Mesendoderm (in vitro differentiated cells): Measurements from ENCODE around the gene CPPED1.

Experiments used
- DNase-seq: peaks from one replicate; pipeline ENCODE4 v3.0.0; 2013
- H2AK5ac ChIP-seq: 2 replicates; pipeline ENCODE4 v1.6.1; 2013; ENCODE audit warnings: low read length, inconsistent platforms
- H2BK120ac ChIP-seq: 2 replicates; pipeline ENCODE4 v1.6.1; 2013; ENCODE audit warnings: low read depth, mild to moderate bottlenecking, low read length, moderate library complexity, mixed read lengths
- H2BK15ac ChIP-seq: replicated peaks from 2 replicates; pipeline ENCODE4 v1.6.1; 2013; ENCODE audit warnings: low read depth, mild to moderate bottlenecking, moderate library complexity
- H2BK5ac ChIP-seq: 2 replicates; pipeline ENCODE4 v1.6.1; 2013; ENCODE audit warnings: low read length, inconsistent platforms
- H3K18ac ChIP-seq: 2 replicates; pipeline ENCODE4 v1.6.1; 2013; ENCODE audit warnings: mild to moderate bottlenecking, low read length, mixed read lengths
- H3K23ac ChIP-seq: one replicate; pipeline ENCODE4 v1.6.1; 2013; ENCODE audit warnings: low read length
- H3K27ac ChIP-seq: 2 replicates; pipeline ENCODE4 v1.5.1; 2013; ENCODE audit warnings: low read depth, mild to moderate bottlenecking, inconsistent platforms, low read length, moderate library complexity
- H3K27me3 ChIP-seq: 2 replicates; pipeline ENCODE4 v1.6.1; 2013; ENCODE audit warnings: low read length, control low read depth, mild to moderate bottlenecking, inconsistent platforms; ENCODE audit not compliant: insufficient read depth, poor library complexity
- H3K36me3 ChIP-seq: 2 replicates; pipeline ENCODE4 v1.6.1; 2013; ENCODE audit warnings: low read length, inconsistent platforms; ENCODE audit not compliant: control insufficient read depth, insufficient read depth
- H3K4ac ChIP-seq: one replicate; pipeline ENCODE4 v1.6.1; 2013; ENCODE audit warnings: low read depth, mild to moderate bottlenecking, low read length, moderate library complexity
- H3K4me1 ChIP-seq: 2 replicates; pipeline ENCODE4 v1.6.1; 2013; ENCODE audit warnings: low read depth, low read length, inconsistent platforms; ENCODE audit not compliant: control insufficient read depth
- H3K4me2 ChIP-seq: 2 replicates; pipeline ENCODE4 v1.6.1; 2013; ENCODE audit warnings: low read length
- H3K4me3 ChIP-seq: 2 replicates; pipeline ENCODE4 v1.5.1; 2013; ENCODE audit warnings: mild to moderate bottlenecking, low read length
- H3K56ac ChIP-seq: one replicate; pipeline ENCODE4 v1.6.1; 2013; ENCODE audit warnings: low read length
- H3K79me1 ChIP-seq: 2 replicates; pipeline ENCODE4 v1.6.1; 2013; ENCODE audit warnings: low read length, inconsistent platforms
- H3K79me2 ChIP-seq: 2 replicates; pipeline ENCODE4 v1.6.1; 2013; ENCODE audit warnings: mild to moderate bottlenecking, low read length; ENCODE audit not compliant: control insufficient read depth, insufficient read depth
- H3K9ac ChIP-seq: 2 replicates; pipeline ENCODE4 v1.6.1; 2013; ENCODE audit warnings: low read length, inconsistent platforms
- H4K5ac ChIP-seq: one replicate; pipeline ENCODE4 v1.6.1; 2013; ENCODE audit warnings: low read length
- H4K8ac ChIP-seq: one replicate; pipeline ENCODE4 v1.6.1; 2013; ENCODE audit warnings: low read depth, mild to moderate bottlenecking, control low read depth, low read length, moderate library complexity
- WGBS: extraction: QIAGEN DNeasy Blood & Tissue Kit; methylation state at CpG from one replicate; pipeline ENCODE4 v1.1.7; 2013; ENCODE audit warnings: low lambda C conversion rate, missing lambda C conversion rate; ENCODE audit not compliant: insufficient coverage; ENCODE audit errors: extremely low coverage; 5-methylcytosine and 5-hydroxymethylcytosine counted together

The CPPED1 gene

DNA sequence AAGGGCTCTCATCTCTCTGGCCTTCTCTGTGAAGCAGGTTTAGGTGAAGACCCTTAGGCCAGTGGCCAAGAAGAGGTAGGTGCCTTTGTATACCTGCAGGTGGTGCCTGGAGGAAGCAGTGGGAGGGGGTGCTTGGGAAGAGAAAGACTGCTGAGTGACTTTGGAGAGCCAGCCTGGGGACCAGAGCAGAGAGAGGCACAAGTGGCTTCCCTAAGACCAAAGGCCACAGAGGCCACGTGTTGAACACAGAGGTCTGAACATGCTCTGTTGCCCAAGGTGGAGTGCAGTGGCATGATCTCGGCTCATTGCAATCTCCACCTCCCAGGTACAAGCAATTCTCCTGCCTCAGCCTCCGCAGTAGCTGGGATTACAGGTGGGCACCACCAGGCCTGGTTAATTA is 103.5 kb downstream of the CPPED1 start:
- Histone ChIP-seq H4K5ac (no peak overlapping the region), H3K18ac (no peak overlapping the region), H3K79me1 (no peaks in the 10 kb centered on the region), H4K8ac (no peak overlapping the region), H3K4me1 (no peaks in the 10 kb centered on the region), H3K4me2 (no peak overlapping the region), H3K9ac (no peak overlapping the region), H3K56ac (no peak overlapping the region), H3K4ac (no peak overlapping the region), H2BK120ac (no peak overlapping the region), H3K79me2 (no peaks in the 10 kb centered on the region), H3K27me3 (no peaks in the 10 kb centered on the region), H2BK5ac (no peak overlapping the region), H3K27ac (no peak overlapping the region), H3K23ac (no peak overlapping the region), H3K36me3 (no peaks in the 10 kb centered on the region), H2BK15ac (no peak overlapping the region), H2AK5ac (no peak overlapping the region), H3K4me3 (no peak overlapping the region)
- no peak for DNase-seq
- WGBS, result no CpG with 5 or more reads among the region's 3 CpGs

DNA sequence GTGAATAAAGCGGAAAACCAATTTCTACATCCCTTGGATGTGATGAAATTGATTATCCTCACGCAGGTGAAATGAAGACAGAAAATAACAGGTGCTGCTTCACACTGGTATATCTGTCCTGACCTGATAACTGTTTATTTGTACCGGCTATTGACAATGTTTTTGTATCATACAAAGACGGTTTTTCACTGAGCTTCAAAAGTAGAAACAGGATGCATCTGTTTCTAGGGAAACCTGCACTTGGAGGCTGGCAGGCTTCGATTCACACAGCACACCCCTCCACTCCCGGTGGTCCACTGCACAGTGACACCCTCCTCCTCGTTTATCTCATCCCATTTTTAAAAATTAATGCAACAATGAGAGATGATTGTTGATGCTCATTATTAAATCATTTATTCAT is 104.5 kb downstream of the CPPED1 start:
- Histone ChIP-seq H3K36me3 (no peaks in the 10 kb centered on the region), H4K8ac (no peak overlapping the region), H3K4me3 (no peak overlapping the region), H3K79me1 (no peaks in the 10 kb centered on the region), H2BK5ac (no peak overlapping the region), H3K23ac (no peak overlapping the region), H3K27ac (no peak overlapping the region), H4K5ac (no peak overlapping the region), H3K4me1 (no peaks in the 10 kb centered on the region), H3K56ac (no peak overlapping the region), H3K4ac (no peak overlapping the region), H2BK120ac (no peak overlapping the region), H3K18ac (no peak overlapping the region), H3K4me2 (no peak overlapping the region), H2BK15ac (no peak overlapping the region), H2AK5ac (no peak overlapping the region), H3K27me3 (no peaks in the 10 kb centered on the region), H3K9ac (no peak overlapping the region), H3K79me2 (no peaks in the 10 kb centered on the region)
- no peak for DNase-seq
- no CpG with 5 or more reads among the region's 7 CpGs for WGBS

DNA sequence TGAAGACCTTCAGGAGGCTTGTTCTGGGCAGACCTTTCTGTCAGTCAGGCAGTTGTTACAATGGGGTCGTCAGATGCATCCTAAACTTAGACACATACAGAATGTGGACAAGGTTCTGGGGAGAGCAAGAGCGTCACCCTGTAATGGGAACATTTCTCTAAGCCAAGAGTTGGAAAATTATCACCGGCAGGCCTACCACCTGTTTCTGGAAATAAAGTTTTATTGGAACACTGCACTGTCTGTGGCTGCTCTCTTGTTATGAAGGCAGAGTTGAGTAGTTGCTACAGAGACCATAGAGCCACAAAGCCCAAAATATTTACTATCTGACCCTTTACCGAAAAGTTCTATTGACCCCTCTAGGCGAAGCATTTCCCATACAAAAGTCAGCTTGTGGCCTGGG is 106.2 kb downstream of the CPPED1 start:
- Histone ChIP-seq H3K79me2 (no peaks in the 10 kb centered on the region), H2AK5ac (no peak overlapping the region), H2BK5ac (no peak overlapping the region), H3K4me2 (no peak overlapping the region), H3K4me3 (no peak overlapping the region), H3K27me3 (no peaks in the 10 kb centered on the region), H3K4ac (no peak overlapping the region), H3K36me3 (no peaks in the 10 kb centered on the region), H3K9ac (no peak overlapping the region), H3K56ac (no peak overlapping the region), H3K18ac (no peak overlapping the region), H2BK120ac (no peak overlapping the region), H3K4me1 (no peaks in the 10 kb centered on the region), H4K8ac (no peak overlapping the region), H2BK15ac (no peak overlapping the region), H4K5ac (no peak overlapping the region), H3K23ac (no peak overlapping the region), H3K27ac (no peak overlapping the region), H3K79me1 (no peaks in the 10 kb centered on the region)
- no peak for DNase-seq
- no CpG with 5 or more reads among the region's 5 CpGs for WGBS

DNA sequence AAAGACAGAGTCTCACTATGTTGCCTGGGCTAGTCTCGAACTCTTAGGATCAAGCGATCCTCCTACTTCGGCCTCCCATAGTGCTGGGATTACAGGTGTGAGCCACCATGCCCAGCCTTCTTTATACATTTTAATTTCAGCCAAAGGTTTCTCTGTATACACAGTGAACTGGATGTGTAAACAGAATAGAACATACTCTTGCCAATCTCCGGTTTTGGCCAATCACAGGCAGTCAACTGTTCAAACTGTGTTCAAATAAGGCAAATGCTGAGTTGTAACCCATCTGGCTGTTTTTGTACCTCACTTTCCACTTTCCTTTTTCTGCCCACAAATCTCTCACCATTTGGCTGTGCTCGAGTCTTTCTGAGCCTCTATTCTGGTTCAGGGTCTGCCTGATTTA is 108.2 kb downstream of the CPPED1 start:
- Histone ChIP-seq H3K23ac (no peak overlapping the region), H3K4ac (no peak overlapping the region), H2AK5ac (no peak overlapping the region), H2BK120ac (no peak overlapping the region), H2BK5ac (no peak overlapping the region), H3K27me3 (no peaks in the 10 kb centered on the region), H3K27ac (no peak overlapping the region), H3K36me3 (no peaks in the 10 kb centered on the region), H3K18ac (no peak overlapping the region), H2BK15ac (no peak overlapping the region), H3K4me3 (no peak overlapping the region), H3K79me1 (no peaks in the 10 kb centered on the region), H3K9ac (no peak overlapping the region), H3K4me2 (no peak overlapping the region), H4K8ac (no peak overlapping the region), H3K4me1 (no peaks in the 10 kb centered on the region), H3K56ac (no peak overlapping the region), H4K5ac (no peak overlapping the region), H3K79me2 (no peaks in the 10 kb centered on the region)
- WGBS, result no CpG with 5 or more reads among the region's 5 CpGs
- DNase-seq, result no peak

DNA sequence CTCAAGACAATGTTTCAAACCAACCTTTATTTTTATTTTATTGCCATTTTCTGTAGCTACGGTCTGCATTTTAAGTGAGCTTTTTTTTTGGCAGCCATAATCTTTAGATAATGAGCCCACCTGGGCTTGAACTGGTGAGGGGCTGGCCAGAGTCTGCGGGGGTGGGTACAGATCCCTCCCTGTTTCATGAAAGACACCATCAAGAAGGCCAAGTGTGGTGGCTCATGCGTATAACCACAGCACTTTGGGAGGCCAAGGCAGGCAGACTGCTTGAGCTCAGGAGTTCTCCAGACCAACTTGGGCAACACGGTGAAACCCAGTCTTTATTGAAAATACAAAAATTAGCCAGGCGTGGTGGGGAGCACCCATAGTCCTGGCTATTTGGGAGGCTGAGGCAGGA is 113.7 kb downstream of the CPPED1 start:
- no CpG with 5 or more reads among the region's 5 CpGs for WGBS
- no peak overlapping the region for H3K4ac ChIP-seq

DNA sequence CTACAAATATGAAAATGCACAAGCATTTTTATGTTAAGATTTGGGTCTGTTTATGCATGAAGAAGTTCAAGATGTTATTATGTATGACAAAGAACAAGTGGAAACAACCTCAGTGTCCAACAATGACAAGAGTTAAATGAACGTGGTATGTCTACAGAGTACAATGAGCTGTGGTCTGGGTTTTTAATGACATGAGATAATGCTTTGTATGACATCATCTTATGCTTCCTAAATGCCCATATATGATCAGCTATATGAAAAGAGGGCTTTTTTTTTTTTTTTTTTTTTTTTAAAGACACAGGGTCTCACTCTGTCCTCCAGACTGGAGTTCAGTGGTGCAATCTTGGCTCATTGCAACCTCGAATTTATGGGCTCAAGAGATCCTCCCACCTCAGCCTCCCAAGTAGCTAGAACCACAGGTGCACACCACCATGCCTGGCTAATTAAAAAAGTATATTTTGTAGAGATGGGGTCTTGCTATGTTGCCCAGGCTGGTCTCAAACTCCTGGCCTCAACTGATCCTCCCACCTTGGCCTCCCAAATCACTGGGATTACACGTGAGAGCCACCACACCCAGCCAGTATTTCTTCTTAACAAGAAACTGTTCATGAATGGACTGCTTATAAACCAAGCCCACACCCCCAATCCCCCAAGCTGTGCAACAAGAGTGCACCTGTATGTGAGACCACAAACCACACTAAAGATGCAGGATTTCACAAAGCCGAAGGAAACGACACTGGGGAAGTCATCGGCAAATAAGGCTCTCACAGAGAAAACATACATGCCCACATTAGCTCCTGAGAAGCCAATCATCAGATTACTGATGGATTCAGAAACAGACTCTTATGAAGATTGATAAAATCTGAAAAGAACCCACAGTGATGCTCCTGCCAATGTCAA is 114.5 kb downstream of the CPPED1 start:
- H3K79me2 ChIP-seq, result no peaks in the 10 kb centered on the region
- no peak overlapping the region for H3K27ac ChIP-seq
- DNase-seq, result no peak
- no peak overlapping the region for H4K5ac ChIP-seq
- no peaks in the 10 kb centered on the region for H3K4me1 ChIP-seq
- no peak overlapping the region for H3K4ac ChIP-seq
- H3K79me1 ChIP-seq, result no peaks in the 10 kb centered on the region
- no peak overlapping the region for H2BK5ac ChIP-seq
- no peak overlapping the region for H2BK15ac ChIP-seq
- no peak overlapping the region for H3K23ac ChIP-seq
- H4K8ac ChIP-seq, result no peak overlapping the region
- H2BK120ac ChIP-seq, result no peak overlapping the region
- H3K4me2 ChIP-seq, result no peak overlapping the region
- H3K27me3 ChIP-seq, result no peaks in the 10 kb centered on the region
- no peaks in the 10 kb centered on the region for H3K36me3 ChIP-seq
- H3K18ac ChIP-seq, result no peak overlapping the region
- no peak overlapping the region for H3K9ac ChIP-seq
- H2AK5ac ChIP-seq, result no peak overlapping the region
- no peak overlapping the region for H3K56ac ChIP-seq
- no CpG with 5 or more reads among the region's 6 CpGs for WGBS
- no peak overlapping the region for H3K4me3 ChIP-seq

More for the DNA sequence above, 113.7 kb downstream of the CPPED1 start:
- Histone ChIP-seq H3K27ac (no peak overlapping the region), H3K18ac (no peak overlapping the region), H4K5ac (no peak overlapping the region), H3K56ac (no peak overlapping the region), H3K4me3 (no peak overlapping the region), H3K79me2 (no peaks in the 10 kb centered on the region), H3K79me1 (no peaks in the 10 kb centered on the region), H3K9ac (no peak overlapping the region), H2AK5ac (no peak overlapping the region), H3K36me3 (no peaks in the 10 kb centered on the region), H2BK120ac (no peak overlapping the region), H3K27me3 (no peaks in the 10 kb centered on the region), H3K23ac (no peak overlapping the region), H3K4me2 (no peak overlapping the region), H2BK15ac (no peak overlapping the region), H3K4me1 (no peaks in the 10 kb centered on the region), H4K8ac (no peak overlapping the region), H2BK5ac (no peak overlapping the region)
- DNase-seq, result no peak
